ENCODE results near the gene SIPA1.

SIPA1 gene

GRCh38 chr11:65590240-65590738 is 47.6 kb upstream of the SIPA1 start:
- Histone ChIP-seq H3K79me2 (no peaks in the 10 kb centered on the region), H3K36me3 (ENCODE audit: control insufficient read depth, insufficient read depth, low read length) (no peaks in the 10 kb centered on the region), H3K27me3 (ENCODE audit: control insufficient read depth, insufficient read depth, low read length) (no peaks in the 10 kb centered on the region), H3K4me2 (ENCODE audit: low read length) (no peak overlapping the region), H3K4me1 (no peaks in the 10 kb centered on the region), H3K27ac (no peak overlapping the region), H3K9ac (no peak overlapping the region), H3K4me3 (ENCODE audit: low read depth, low read length) (no peak overlapping the region), H2AFZ (no peak overlapping the region), H3K9me3 (ENCODE audit: control insufficient read depth, low read length) (no peaks in the 10 kb centered on the region)
- TF ChIP-seq, protein P1, sequence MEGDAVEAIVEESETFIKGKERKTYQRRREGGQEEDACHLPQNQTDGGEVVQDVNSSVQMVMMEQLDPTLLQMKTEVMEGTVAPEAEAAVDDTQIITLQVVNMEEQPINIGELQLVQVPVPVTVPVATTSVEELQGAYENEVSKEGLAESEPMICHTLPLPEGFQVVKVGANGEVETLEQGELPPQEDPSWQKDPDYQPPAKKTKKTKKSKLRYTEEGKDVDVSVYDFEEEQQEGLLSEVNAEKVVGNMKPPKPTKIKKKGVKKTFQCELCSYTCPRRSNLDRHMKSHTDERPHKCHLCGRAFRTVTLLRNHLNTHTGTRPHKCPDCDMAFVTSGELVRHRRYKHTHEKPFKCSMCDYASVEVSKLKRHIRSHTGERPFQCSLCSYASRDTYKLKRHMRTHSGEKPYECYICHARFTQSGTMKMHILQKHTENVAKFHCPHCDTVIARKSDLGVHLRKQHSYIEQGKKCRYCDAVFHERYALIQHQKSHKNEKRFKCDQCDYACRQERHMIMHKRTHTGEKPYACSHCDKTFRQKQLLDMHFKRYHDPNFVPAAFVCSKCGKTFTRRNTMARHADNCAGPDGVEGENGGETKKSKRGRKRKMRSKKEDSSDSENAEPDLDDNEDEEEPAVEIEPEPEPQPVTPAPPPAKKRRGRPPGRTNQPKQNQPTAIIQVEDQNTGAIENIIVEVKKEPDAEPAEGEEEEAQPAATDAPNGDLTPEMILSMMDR (IDR thresholded peaks at IDR 0.05) = no peak

- no peak overlapping the region for H3K4me3 ChIP-seq (ENCODE audit: low read depth, low read length)
- H3K27ac ChIP-seq = no peak overlapping the region
- no peaks in the 10 kb centered on the region for H3K27me3 ChIP-seq (ENCODE audit: control insufficient read depth, insufficient read depth, low read length)
- no peaks in the 10 kb centered on the region for H3K79me2 ChIP-seq
- no peaks in the 10 kb centered on the region for H3K36me3 ChIP-seq (ENCODE audit: control insufficient read depth, insufficient read depth, low read length)
- H3K9me3 ChIP-seq (ENCODE audit: control insufficient read depth, low read length) = no peaks in the 10 kb centered on the region
- H3K4me2 ChIP-seq (ENCODE audit: low read length) = no peak overlapping the region
- H3K4me1 ChIP-seq = no peaks in the 10 kb centered on the region
- TF ChIP-seq, protein P1 (IDR thresholded peaks at IDR 0.05) = no peak
- H2AFZ ChIP-seq = no peak overlapping the region
- no peak overlapping the region for H3K9ac ChIP-seq
Observed at GRCh38 chr11:65591939-65592857, 45.7 kb upstream of the SIPA1 start.

DNA sequence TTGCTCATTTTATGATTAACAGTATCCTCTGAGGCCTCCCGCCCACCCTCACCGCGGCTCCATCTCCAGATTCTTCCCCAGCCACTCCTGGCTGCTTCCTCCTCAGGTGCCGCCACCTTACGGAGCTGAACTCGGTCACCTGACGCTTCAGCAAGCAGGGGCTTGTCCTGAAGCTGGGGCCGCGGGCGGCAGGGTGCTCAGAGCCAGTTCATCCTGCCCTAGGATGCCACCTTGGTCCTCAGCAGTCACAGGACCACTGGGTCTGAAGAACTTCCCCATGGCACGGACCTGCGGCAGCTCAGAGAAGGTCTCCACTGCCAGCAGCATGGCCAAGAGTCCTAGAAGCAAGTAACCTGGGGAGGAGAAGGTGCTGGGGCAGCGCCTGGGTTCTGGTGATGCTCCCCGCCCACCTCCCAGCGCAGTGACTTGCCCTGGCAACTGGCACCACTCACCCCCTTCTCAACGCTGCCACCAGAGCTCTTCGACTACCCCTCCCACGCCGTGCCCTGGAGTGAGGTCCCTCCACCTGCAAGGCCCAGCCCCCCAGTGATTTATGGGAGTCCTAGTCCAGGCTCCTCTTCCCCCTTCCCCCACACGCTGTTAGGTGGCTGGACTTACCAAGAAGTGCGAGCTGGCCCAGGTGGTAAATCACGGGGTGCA is 44.9 kb upstream of the SIPA1 start:
- no peaks in the 10 kb centered on the region for H3K36me3 ChIP-seq (ENCODE audit: control insufficient read depth, insufficient read depth, low read length)
- no peaks in the 10 kb centered on the region for H3K4me1 ChIP-seq
- no peak overlapping the region for H2AFZ ChIP-seq
- H3K4me3 ChIP-seq (ENCODE audit: low read depth, low read length) = no peak overlapping the region
- H3K27ac ChIP-seq = no peak overlapping the region
- no peaks in the 10 kb centered on the region for H3K9me3 ChIP-seq (ENCODE audit: control insufficient read depth, low read length)
- H3K4me2 ChIP-seq (ENCODE audit: low read length) = no peak overlapping the region
- H3K27me3 ChIP-seq (ENCODE audit: control insufficient read depth, insufficient read depth, low read length) = no peaks in the 10 kb centered on the region
- H3K9ac ChIP-seq = no peak overlapping the region
- H3K79me2 ChIP-seq = no peaks in the 10 kb centered on the region
- TF ChIP-seq, protein P1 (IDR thresholded peaks at IDR 0.05) = no peak

GRCh38 chr11:65593518-65594414 is 44.1 kb upstream of the SIPA1 start:
- Histone ChIP-seq H3K36me3 (ENCODE audit: control insufficient read depth, insufficient read depth, low read length) (no peaks in the 10 kb centered on the region), H3K4me3 (ENCODE audit: low read depth, low read length) (no peak overlapping the region), H3K4me2 (ENCODE audit: low read length) (no peak overlapping the region), H3K79me2 (no peaks in the 10 kb centered on the region), H3K9ac (no peak overlapping the region), H3K27me3 (ENCODE audit: control insufficient read depth, insufficient read depth, low read length) (no peaks in the 10 kb centered on the region), H3K4me1 (no peaks in the 10 kb centered on the region), H2AFZ (no peak overlapping the region), H3K27ac (no peak overlapping the region), H3K9me3 (ENCODE audit: control insufficient read depth, low read length) (no peaks in the 10 kb centered on the region)
- TF ChIP-seq, protein P1 (IDR thresholded peaks at IDR 0.05) = peak; percentile 40

Measured in parathyroid adenoma (tissue), 2 donors.